ENCODE results near the gene POU3F2. TPM values are rescaled to one million over a fixed set of nuclear protein-coding genes. Genes with fewer than 3 reads are reported as not detected.

POU3F2 gene
- total RNA-seq, 2 donors from 2014 or later = not detected

DNA sequence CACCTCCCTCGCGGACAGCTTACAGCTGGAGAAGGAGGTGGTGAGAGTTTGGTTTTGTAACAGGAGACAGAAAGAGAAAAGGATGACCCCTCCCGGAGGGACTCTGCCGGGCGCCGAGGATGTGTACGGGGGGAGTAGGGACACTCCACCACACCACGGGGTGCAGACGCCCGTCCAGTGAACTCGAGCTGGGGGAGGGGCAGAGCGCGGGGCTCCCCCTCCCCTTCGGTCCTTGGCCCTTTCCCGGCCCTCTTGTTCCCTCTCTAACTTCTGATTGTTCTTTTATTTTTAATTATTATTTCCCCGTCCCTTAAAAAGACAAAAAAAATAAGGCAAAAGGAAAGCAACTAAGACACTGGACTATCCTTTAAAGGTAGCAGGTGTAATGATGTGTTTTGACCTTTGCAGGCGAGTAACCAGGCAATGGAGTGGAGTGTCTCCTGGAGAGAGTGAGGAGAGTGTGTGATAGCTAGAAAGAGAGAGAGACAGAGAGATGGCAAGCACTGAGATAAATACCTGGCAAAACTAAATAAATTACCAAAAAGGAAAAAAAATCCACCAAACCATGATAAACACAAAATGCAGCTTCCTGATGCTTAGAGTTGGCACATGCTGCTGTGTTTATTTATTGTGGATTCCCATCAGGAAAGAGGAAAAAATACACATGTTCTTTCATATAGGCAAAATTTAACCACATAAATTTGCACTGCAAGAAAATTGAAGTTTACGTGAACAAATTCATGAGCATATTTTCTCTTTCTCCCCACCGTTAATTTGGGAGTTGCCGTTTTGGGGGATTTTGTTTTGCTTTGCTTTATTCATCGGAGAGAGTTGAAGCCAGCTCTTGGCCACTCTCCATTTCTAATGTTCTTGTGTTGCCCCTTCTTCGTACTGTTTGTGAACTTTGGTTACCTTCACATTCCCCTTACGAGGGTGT is 1.9 kb downstream of the POU3F2 start:
- TF ChIP-seq, protein P1, sequence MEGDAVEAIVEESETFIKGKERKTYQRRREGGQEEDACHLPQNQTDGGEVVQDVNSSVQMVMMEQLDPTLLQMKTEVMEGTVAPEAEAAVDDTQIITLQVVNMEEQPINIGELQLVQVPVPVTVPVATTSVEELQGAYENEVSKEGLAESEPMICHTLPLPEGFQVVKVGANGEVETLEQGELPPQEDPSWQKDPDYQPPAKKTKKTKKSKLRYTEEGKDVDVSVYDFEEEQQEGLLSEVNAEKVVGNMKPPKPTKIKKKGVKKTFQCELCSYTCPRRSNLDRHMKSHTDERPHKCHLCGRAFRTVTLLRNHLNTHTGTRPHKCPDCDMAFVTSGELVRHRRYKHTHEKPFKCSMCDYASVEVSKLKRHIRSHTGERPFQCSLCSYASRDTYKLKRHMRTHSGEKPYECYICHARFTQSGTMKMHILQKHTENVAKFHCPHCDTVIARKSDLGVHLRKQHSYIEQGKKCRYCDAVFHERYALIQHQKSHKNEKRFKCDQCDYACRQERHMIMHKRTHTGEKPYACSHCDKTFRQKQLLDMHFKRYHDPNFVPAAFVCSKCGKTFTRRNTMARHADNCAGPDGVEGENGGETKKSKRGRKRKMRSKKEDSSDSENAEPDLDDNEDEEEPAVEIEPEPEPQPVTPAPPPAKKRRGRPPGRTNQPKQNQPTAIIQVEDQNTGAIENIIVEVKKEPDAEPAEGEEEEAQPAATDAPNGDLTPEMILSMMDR (IDR thresholded peaks at IDR 0.05) = no peak
- no peak for DNase-seq

DNA sequence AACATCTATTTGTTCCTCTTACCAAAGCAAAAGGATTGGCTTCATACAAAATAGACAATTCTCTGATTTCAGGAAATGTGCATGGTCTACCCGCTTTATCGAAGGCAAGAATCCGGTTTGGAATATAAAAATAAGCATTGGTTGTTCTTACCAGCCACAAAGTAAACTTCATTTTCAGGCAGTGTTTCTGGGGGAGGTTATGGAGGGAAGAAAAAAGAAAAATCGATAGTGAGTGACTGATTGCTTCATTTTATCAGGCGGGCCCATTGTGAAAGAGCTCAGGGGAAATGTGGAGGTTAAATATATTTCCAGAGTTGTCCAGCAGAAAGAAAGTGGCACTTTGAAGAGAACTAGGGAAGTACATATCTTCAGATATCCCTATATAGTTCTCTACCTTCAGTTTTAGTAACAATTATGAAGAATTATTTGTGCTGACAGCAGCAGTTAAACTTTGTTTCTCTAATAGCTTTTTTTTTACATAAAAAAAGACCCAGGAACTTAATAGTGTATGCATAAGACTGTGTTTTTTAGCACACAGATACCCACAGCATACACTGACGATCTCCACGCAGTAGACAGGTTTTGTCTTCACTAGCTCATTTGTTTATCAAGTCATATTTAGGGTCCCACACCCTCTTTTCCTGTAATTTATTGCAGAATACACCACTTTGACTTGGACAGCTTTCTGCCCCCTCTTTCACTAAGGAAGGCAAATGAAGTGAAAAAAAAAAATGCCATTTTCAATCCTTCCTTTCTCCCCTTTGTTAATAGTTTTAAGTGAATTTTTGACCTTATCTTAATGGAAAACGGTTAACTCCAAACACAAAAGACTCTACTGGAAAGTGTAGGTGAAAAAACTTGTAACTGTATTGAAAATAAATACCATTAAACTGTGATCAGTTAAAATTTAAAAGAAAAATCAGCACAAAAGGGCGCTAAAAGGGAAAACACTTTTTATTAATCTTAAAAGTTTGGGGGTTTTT is 2.9 kb downstream of the POU3F2 start:
- H3K4me3 ChIP-seq = no peak overlapping the region
- peaks cover 7% of the 10 kb centered on the region for H3K4me1 ChIP-seq
- no peak for DNase-seq
- TF ChIP-seq, protein P1 (IDR thresholded peaks at IDR 0.05) = no peak
- no peaks in the 10 kb centered on the region for H3K9me3 ChIP-seq
- intact Hi-C loops (cut with DNase I) = no loop called here
- no peak overlapping the region for H3K27ac ChIP-seq
- peaks cover 87% of the 10 kb centered on the region for H3K27me3 ChIP-seq
- H3K36me3 ChIP-seq = no peaks in the 10 kb centered on the region
- no peak overlapping the region for H3K9ac ChIP-seq (ENCODE audit: low read depth in 2 of 2, low read length in 2 of 2)

More for the DNA sequence above, 1.9 kb downstream of the POU3F2 start:
- Histone ChIP-seq H3K9me3 (no peaks in the 10 kb centered on the region), H3K4me3 (no peak overlapping the region), H3K4me1 (peaks cover 11% of the 10 kb centered on the region), H3K36me3 (no peaks in the 10 kb centered on the region), H3K27ac (no peak overlapping the region), H3K27me3 (peaks cover 95% of the 10 kb centered on the region), H3K9ac (ENCODE audit: low read depth in 2 of 2, low read length in 2 of 2) (no peak overlapping the region)
- intact Hi-C loops (cut with DNase I) = no loop called here

DNA sequence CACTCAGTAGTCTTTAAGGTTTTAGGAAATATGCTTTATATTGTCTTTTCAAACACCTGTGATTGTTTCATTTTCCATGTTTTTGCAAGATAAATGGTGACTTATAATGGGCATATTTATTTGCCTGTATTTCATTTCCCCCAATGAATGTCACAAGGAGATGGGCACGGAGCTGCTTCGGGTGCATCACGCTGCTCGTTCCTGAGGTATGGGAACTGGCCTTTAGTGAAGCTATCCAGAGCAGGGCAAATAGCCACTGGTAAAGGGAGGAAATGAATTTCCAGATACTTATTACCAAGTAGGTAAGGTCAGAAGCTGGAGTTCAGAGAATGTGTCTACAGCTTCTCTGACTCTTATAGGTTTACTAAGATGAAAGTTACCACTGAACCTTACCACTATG is 3.7 kb downstream of the POU3F2 start:
- DNase-seq = no peak
- H3K9me3 ChIP-seq = no peaks in the 10 kb centered on the region
- no peaks in the 10 kb centered on the region for H3K36me3 ChIP-seq
- H3K4me1 ChIP-seq = peaks cover 7% of the 10 kb centered on the region
- no peak overlapping the region for H3K27ac ChIP-seq
- TF ChIP-seq, protein P1 (IDR thresholded peaks at IDR 0.05) = no peak
- peaks cover 88% of the 10 kb centered on the region for H3K27me3 ChIP-seq
- intact Hi-C loops (cut with DNase I) = no loop called here
- H3K9ac ChIP-seq (ENCODE audit: low read depth in 2 of 2, low read length in 2 of 2) = no peak overlapping the region
- H3K4me3 ChIP-seq = no peak overlapping the region

DNA sequence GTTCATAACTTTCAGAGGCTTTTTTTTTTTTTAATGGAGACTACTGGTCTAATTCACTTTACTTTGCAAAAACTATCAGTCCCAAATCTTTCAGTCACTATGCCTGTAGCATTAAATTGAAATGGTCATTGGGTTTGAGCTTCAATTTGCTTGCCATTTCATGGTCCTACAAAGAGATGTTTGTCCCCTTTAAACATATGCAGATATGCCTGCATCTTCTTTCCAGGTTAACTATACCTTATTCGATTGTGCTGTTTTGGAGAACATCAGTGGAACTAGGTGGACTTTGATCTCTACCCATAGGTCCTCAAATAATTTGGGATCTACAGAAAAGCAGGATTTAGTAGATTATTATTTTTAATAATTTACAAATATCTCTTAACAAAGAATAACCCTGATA is 4.6 kb downstream of the POU3F2 start:
- Histone ChIP-seq H3K9me3 (no peaks in the 10 kb centered on the region), H3K4me3 (no peak overlapping the region), H3K9ac (ENCODE audit: low read depth in 2 of 2, low read length in 2 of 2) (no peak overlapping the region), H3K27ac (no peak overlapping the region), H3K36me3 (no peaks in the 10 kb centered on the region), H3K4me1 (peaks cover 7% of the 10 kb centered on the region), H3K27me3 (peaks cover 89% of the 10 kb centered on the region)
- intact Hi-C loops (cut with DNase I) = no loop called here
- DNase-seq = no peak
- TF ChIP-seq, protein P1 (IDR thresholded peaks at IDR 0.05) = no peak

DNA sequence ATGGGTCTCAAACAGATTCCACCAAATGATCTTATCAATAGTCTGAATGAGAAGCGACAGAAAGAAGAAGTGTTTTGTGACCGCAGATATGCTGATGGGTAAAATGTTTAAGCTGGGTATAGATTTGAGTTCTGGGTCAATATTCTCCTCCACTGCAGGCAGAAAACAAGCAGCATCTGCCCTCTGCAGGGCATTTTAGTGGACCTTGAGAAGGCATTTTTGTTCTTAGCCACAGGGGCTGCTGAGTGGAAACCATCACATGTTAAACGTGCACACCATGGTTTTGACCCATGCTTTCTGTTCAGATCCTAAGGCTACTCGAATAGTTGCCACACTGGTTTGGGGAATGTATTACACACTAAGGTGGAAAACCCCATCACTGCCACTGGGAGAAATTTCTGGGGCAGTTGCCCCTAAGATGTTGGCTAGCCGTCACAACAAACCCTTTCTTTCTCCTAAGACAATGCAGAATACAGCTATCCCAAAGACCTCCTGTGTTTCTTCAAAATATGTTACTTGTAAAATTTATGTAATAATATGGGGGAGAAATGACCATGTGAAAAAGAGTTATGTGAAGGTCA is 5.5 kb downstream of the POU3F2 start:
- peaks cover 89% of the 10 kb centered on the region for H3K27me3 ChIP-seq
- intact Hi-C loops (cut with DNase I) = no loop called here
- no peaks in the 10 kb centered on the region for H3K9me3 ChIP-seq
- DNase-seq = no peak
- peaks cover 7% of the 10 kb centered on the region for H3K4me1 ChIP-seq
- H3K36me3 ChIP-seq = no peaks in the 10 kb centered on the region
- TF ChIP-seq, protein P1 (IDR thresholded peaks at IDR 0.05) = no peak
- H3K9ac ChIP-seq (ENCODE audit: low read depth in 2 of 2, low read length in 2 of 2) = no peak overlapping the region
- no peak overlapping the region for H3K4me3 ChIP-seq
- no peak overlapping the region for H3K27ac ChIP-seq

Measured in colonic mucosa (tissue), 4 donors.